Neural cell (in vitro differentiated cells): ENCODE data around the gene NOM1. TPM values are rescaled to one million over a fixed set of nuclear protein-coding genes. Genes with fewer than 3 reads are reported as not detected.

Experiments used
- H2AFZ ChIP-seq: fragments of 200-600, 300-800 bp; sonication (generic), shearing (Covaris generic); 2 replicates; pipeline ENCODE4 v1.6.0; 2014; ENCODE audit warnings: low read depth, mild to moderate bottlenecking, antibody characterized with exemption, low read length, moderate library complexity
- H3F3A ChIP-seq: fragments of 200-600 bp; shearing (Covaris generic); 2 replicates; pipeline ENCODE4 v1.6.1; 2016; ENCODE audit warnings: mild to moderate bottlenecking, moderate library complexity, mixed read lengths, antibody characterized with exemption, low read length; ENCODE audit not compliant: insufficient read depth, poor library complexity, severe bottlenecking
- H3K27ac ChIP-seq: fragments of 200-600, 300-800 bp; sonication (generic), shearing (Covaris generic); 2 replicates; pipeline ENCODE4 v1.5.1; 2014; ENCODE audit warnings: mild to moderate bottlenecking, low read length, moderate library complexity
- H3K27me3 ChIP-seq: fragments of 300-800, 200-600 bp; sonication (generic), shearing (Covaris generic); 2 replicates; pipeline ENCODE4 v1.6.0; 2014; ENCODE audit warnings: mild to moderate bottlenecking, low read depth, low read length, moderate library complexity; ENCODE audit not compliant: insufficient read depth
- H3K36me3 ChIP-seq: fragments of 300-800, 200-600 bp; sonication (generic), shearing (Covaris generic); 2 replicates; pipeline ENCODE4 v1.5.1; 2014; ENCODE audit warnings: mild to moderate bottlenecking, antibody characterized with exemption, low read length, moderate library complexity; ENCODE audit not compliant: insufficient read depth
- H3K4me2 ChIP-seq: fragments of 300-800, 200-600 bp; sonication (generic), shearing (Covaris generic); 2 replicates; pipeline ENCODE4 v1.6.0; 2014; ENCODE audit warnings: mild to moderate bottlenecking, low read length
- H3K4me3 ChIP-seq: fragments of 300-800, 200-600 bp; sonication (generic), shearing (Covaris generic); 2 replicates; pipeline ENCODE4 v1.5.1; 2014; ENCODE audit warnings: mild to moderate bottlenecking, low read length, moderate library complexity
- H3K79me2 ChIP-seq: fragments of 200-600 bp; shearing (Covaris generic); replicated peaks from 2 replicates; pipeline ENCODE4 v1.6.0; 2014; ENCODE audit warnings: mild to moderate bottlenecking, low read length, moderate library complexity; ENCODE audit not compliant: insufficient read depth
- H3K9ac ChIP-seq: fragments of 300-800, 200-600 bp; sonication (generic), shearing (Covaris generic); 2 replicates; pipeline ENCODE4 v1.6.1; 2016; ENCODE audit warnings: mild to moderate bottlenecking, low read length, mixed read lengths
- H3K9me2 ChIP-seq: fragments of 200-600 bp; shearing (Covaris generic); 2 replicates; pipeline ENCODE4 v1.6.1; 2016; ENCODE audit warnings: mild to moderate bottlenecking, low read length, mixed read lengths; ENCODE audit not compliant: insufficient read depth
- H3K9me3 ChIP-seq: fragments of 200-600, 300-800 bp; sonication (generic), shearing (Covaris generic); 2 replicates; pipeline ENCODE4 v1.6.1; 2016; ENCODE audit warnings: mild to moderate bottlenecking, mixed run types, low read length, moderate library complexity, mixed read lengths
- H4K20me1 ChIP-seq: fragments of 200-600 bp; shearing (Covaris generic); 2 replicates; pipeline ENCODE4 v1.6.1; 2016; ENCODE audit warnings: mild to moderate bottlenecking, mixed run types; ENCODE audit not compliant: insufficient read depth
- CTCF ChIP-seq: fragments of 450-650 bp; IDR thresholded peaks from 2 replicates; pipeline ENCODE4 v1.5.1; 2014; ENCODE audit warnings: antibody characterized with exemption, mild to moderate bottlenecking, moderate library complexity; ENCODE audit not compliant: poor library complexity, severe bottlenecking
- EP300 ChIP-seq: fragments of 450-650 bp; conservative IDR thresholded peaks from 2 replicates; pipeline ENCODE4 v1.6.1; 2014; ENCODE audit warnings: antibody characterized with exemption, mild to moderate bottlenecking, moderate library complexity; ENCODE audit not compliant: poor library complexity, severe bottlenecking
- EZH2 ChIP-seq: fragments of 200-600, 300-800 bp; shearing (Covaris generic), sonication (generic); IDR thresholded peaks from 2 replicates; pipeline ENCODE4 v1.6.1; 2014; ENCODE audit warnings: antibody characterized with exemption, low read length, borderline replicate concordance, mild to moderate bottlenecking; ENCODE audit not compliant: insufficient read depth, poor library complexity, severe bottlenecking
- MXI1 ChIP-seq: fragments of 450-650 bp; conservative IDR thresholded peaks from 2 replicates; pipeline ENCODE4 v1.6.1; 2014; ENCODE audit warnings: antibody characterized with exemption, mild to moderate bottlenecking; ENCODE audit not compliant: poor library complexity, severe bottlenecking
- POLR2AphosphoS5 ChIP-seq: IDR thresholded peaks from 2 replicates; pipeline ENCODE4 v1.6.1; 2012
- RAD21 ChIP-seq: fragments of 450-650 bp; conservative IDR thresholded peaks from 2 replicates; pipeline ENCODE4 v1.6.1; 2014; ENCODE audit warnings: antibody characterized with exemption, mild to moderate bottlenecking, moderate library complexity
- SMC3 ChIP-seq: fragments of 450-650 bp; conservative IDR thresholded peaks from 2 replicates; pipeline ENCODE4 v1.6.1; 2014; ENCODE audit warnings: antibody characterized with exemption, mild to moderate bottlenecking, moderate library complexity; ENCODE audit not compliant: poor library complexity
- TAF1 ChIP-seq: IDR thresholded peaks from 2 replicates; pipeline ENCODE4 v1.6.1; 2012; ENCODE audit warnings: low read depth
- polyA plus RNA-seq: library from polyadenylated mRNA; depleted of rRNA; stranded (reverse); fragments of >200 nt; gene quantifications from 2 replicates; pipeline ENCODE4 v1.2.3, GENCODE V29; 2014
- TF ChIP-seq, protein P1 (sequence below): IDR thresholded peaks from 2 replicates; pipeline ENCODE4 v1.6.1; 2012; ENCODE audit warnings: borderline replicate concordance

The NOM1 gene
- polyA plus RNA-seq, 1 donor from 2014 or later: 22.5 TPM

GRCh38 chr7:156941393-156942182, 7.9 kb upstream of the NOM1 start:
- H3K9me2 ChIP-seq: no peaks in the 10 kb centered on the region
- H2AFZ ChIP-seq: no peak overlapping the region
- no peak overlapping the region for H3K9ac ChIP-seq

GRCh38 chr7:156942708-156943090, 6.8 kb upstream of the NOM1 start:
- Histone ChIP-seq H3F3A (no peaks in the 10 kb centered on the region), H3K4me3 (no peak overlapping the region), H3K9ac (no peak overlapping the region), H4K20me1 (no peaks in the 10 kb centered on the region), H3K27me3 (no peaks in the 10 kb centered on the region), H3K27ac (no peak overlapping the region), H3K9me2 (no peaks in the 10 kb centered on the region), H3K36me3 (no peaks in the 10 kb centered on the region), H3K79me2 (no peaks in the 10 kb centered on the region), H3K9me3 (no peaks in the 10 kb centered on the region), H2AFZ (no peak overlapping the region), H3K4me2 (no peak overlapping the region)
- TF ChIP-seq EZH2: no peak
- no peak for TF ChIP-seq CTCF
- no peak for TF ChIP-seq SMC3
- no peak for TF ChIP-seq POLR2AphosphoS5
- no peak for TF ChIP-seq RAD21
- no peak for TF ChIP-seq EP300
- TF ChIP-seq TAF1: no peak
- TF ChIP-seq MXI1: no peak

More at GRCh38 chr7:156941393-156942182, 7.9 kb upstream of the NOM1 start:
- Histone ChIP-seq H3K27ac (no peak overlapping the region), H3K9me3 (no peaks in the 10 kb centered on the region), H3K4me2 (no peak overlapping the region), H3K36me3 (no peaks in the 10 kb centered on the region), H3K79me2 (no peaks in the 10 kb centered on the region), H4K20me1 (no peaks in the 10 kb centered on the region), H3K27me3 (no peaks in the 10 kb centered on the region), H3K4me3 (no peak overlapping the region), H3F3A (no peaks in the 10 kb centered on the region)
- TF ChIP-seq RAD21 (no peak), EP300 (no peak), EZH2 (no peak), TAF1 (no peak), MXI1 (no peak), CTCF (no peak), SMC3 (no peak), POLR2AphosphoS5 (no peak)
- TF ChIP-seq, protein P1, sequence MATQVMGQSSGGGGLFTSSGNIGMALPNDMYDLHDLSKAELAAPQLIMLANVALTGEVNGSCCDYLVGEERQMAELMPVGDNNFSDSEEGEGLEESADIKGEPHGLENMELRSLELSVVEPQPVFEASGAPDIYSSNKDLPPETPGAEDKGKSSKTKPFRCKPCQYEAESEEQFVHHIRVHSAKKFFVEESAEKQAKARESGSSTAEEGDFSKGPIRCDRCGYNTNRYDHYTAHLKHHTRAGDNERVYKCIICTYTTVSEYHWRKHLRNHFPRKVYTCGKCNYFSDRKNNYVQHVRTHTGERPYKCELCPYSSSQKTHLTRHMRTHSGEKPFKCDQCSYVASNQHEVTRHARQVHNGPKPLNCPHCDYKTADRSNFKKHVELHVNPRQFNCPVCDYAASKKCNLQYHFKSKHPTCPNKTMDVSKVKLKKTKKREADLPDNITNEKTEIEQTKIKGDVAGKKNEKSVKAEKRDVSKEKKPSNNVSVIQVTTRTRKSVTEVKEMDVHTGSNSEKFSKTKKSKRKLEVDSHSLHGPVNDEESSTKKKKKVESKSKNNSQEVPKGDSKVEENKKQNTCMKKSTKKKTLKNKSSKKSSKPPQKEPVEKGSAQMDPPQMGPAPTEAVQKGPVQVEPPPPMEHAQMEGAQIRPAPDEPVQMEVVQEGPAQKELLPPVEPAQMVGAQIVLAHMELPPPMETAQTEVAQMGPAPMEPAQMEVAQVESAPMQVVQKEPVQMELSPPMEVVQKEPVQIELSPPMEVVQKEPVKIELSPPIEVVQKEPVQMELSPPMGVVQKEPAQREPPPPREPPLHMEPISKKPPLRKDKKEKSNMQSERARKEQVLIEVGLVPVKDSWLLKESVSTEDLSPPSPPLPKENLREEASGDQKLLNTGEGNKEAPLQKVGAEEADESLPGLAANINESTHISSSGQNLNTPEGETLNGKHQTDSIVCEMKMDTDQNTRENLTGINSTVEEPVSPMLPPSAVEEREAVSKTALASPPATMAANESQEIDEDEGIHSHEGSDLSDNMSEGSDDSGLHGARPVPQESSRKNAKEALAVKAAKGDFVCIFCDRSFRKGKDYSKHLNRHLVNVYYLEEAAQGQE: no peak
